ENCODE data around the gene DNAJB9. TPM values are rescaled to one million over a fixed set of nuclear protein-coding genes. Genes with fewer than 3 reads are reported as not detected.
"Not testable (repeated sequence)": the region's sequence is repeated elsewhere in the genome, so short reads cannot be mapped to it uniquely, and the experiment has no call there.

DNAJB9 gene
- total and polyA plus RNA-seq, 9 of the 15 experiments (the other 6 are each of a cell fraction or from before 2014, with no cell fraction given), result 4.3 to 34.2 (median 9.6) TPM

DNA sequence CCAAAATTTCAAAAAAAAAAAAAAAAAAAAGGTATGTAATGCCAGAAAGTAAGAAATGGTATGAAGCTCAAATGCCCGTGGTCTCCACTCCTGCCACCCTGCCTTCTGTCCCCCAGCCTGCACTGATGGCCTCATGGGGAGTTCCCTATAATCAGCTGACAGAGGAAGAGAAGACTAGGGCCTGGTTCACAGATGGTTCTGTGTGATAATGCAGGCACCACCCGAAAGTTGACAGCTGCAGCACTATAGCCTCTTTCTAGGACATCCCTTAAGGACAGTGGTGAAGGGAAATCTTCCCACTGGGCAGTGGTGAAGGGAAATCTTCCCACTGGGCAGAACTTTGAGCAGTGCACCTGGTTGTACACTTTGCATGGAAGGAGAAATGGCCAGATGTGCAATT is 31.4 kb upstream of the DNAJB9 start (continued):
- TF ChIP-seq MECOM (CRISPR knock-in tag; IDR thresholded peaks at IDR 0.05) (0 out of 2 replicates have a peak, but pooled peaks have one; percentile 59), SIN3A (IDR thresholded peaks at IDR 0.05; ENCODE audit: borderline replicate concordance in 2 of 2, control insufficient read depth in 1 of 2, low read depth in 2 of 2, low read length in 2 of 2) (peak in 1 of 2 experiments; percentile 85; a peak in 1 of 4 replicates), GABPA (tag; conservative IDR thresholded peaks at IDR 0.05; ENCODE audit: low read depth) (peak; percentile 35; the same call in 1 of the 2 replicates), CCNT2 (IDR thresholded peaks at IDR 0.05; ENCODE audit: borderline replicate concordance, extremely low read depth, insufficient read length, low read depth, low read length) (peak; percentile 46), KAT7 (CRISPR knock-in tag; IDR thresholded peaks at IDR 0.05; ENCODE audit: borderline replicate concordance) (peak; percentile 24; the same call in 1 of the 2 replicates), HDAC2 (IDR thresholded peaks at IDR 0.05) (peak; percentile 92; the same call in 1 of the 2 replicates), GATAD2A (IDR thresholded peaks at IDR 0.05) (peak; percentile 44; the same call in 1 of the 2 replicates), TCF3 (CRISPR knock-in tag; IDR thresholded peaks at IDR 0.05) (peak; percentile 97), PML (IDR thresholded peaks at IDR 0.05; ENCODE audit: low read length) (peak; percentile 87), JUN (IDR thresholded peaks at IDR 0.05; ENCODE audit: borderline replicate concordance, low read depth, low read length) (0 out of 2 replicates have a peak, but pooled peaks have one; percentile 56), CREM (IDR thresholded peaks at IDR 0.05; ENCODE audit: low read depth) (peak; percentile 77), NCOA6 (IDR thresholded peaks at IDR 0.05) (0 out of 2 replicates have a peak, but pooled peaks have one; percentile 9), ELF4 (CRISPR knock-in tag; IDR thresholded peaks at IDR 0.05) (0 out of 2 replicates have a peak, but pooled peaks have one; percentile 47), RAD21 (CRISPR knock-in tag; conservative IDR thresholded peaks at IDR 0.05 in 1 of 2, IDR thresholded peaks at IDR 0.05 in 1 of 2) (peak in 1 of 2 experiments; percentile 13; a peak in 1 of 4 replicates)
- TF ChIP-seq, protein P1, sequence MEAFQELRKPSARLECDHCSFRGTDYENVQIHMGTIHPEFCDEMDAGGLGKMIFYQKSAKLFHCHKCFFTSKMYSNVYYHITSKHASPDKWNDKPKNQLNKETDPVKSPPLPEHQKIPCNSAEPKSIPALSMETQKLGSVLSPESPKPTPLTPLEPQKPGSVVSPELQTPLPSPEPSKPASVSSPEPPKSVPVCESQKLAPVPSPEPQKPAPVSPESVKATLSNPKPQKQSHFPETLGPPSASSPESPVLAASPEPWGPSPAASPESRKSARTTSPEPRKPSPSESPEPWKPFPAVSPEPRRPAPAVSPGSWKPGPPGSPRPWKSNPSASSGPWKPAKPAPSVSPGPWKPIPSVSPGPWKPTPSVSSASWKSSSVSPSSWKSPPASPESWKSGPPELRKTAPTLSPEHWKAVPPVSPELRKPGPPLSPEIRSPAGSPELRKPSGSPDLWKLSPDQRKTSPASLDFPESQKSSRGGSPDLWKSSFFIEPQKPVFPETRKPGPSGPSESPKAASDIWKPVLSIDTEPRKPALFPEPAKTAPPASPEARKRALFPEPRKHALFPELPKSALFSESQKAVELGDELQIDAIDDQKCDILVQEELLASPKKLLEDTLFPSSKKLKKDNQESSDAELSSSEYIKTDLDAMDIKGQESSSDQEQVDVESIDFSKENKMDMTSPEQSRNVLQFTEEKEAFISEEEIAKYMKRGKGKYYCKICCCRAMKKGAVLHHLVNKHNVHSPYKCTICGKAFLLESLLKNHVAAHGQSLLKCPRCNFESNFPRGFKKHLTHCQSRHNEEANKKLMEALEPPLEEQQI (IDR thresholded peaks at IDR 0.05), result peak; percentile 95
- TF ChIP-seq, protein P2, sequence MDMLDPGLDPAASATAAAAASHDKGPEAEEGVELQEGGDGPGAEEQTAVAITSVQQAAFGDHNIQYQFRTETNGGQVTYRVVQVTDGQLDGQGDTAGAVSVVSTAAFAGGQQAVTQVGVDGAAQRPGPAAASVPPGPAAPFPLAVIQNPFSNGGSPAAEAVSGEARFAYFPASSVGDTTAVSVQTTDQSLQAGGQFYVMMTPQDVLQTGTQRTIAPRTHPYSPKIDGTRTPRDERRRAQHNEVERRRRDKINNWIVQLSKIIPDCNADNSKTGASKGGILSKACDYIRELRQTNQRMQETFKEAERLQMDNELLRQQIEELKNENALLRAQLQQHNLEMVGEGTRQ (CRISPR knock-in tag; IDR thresholded peaks at IDR 0.05), result peak; percentile 18; the same call in 1 of the 2 replicates
- TF ChIP-seq, protein P3, sequence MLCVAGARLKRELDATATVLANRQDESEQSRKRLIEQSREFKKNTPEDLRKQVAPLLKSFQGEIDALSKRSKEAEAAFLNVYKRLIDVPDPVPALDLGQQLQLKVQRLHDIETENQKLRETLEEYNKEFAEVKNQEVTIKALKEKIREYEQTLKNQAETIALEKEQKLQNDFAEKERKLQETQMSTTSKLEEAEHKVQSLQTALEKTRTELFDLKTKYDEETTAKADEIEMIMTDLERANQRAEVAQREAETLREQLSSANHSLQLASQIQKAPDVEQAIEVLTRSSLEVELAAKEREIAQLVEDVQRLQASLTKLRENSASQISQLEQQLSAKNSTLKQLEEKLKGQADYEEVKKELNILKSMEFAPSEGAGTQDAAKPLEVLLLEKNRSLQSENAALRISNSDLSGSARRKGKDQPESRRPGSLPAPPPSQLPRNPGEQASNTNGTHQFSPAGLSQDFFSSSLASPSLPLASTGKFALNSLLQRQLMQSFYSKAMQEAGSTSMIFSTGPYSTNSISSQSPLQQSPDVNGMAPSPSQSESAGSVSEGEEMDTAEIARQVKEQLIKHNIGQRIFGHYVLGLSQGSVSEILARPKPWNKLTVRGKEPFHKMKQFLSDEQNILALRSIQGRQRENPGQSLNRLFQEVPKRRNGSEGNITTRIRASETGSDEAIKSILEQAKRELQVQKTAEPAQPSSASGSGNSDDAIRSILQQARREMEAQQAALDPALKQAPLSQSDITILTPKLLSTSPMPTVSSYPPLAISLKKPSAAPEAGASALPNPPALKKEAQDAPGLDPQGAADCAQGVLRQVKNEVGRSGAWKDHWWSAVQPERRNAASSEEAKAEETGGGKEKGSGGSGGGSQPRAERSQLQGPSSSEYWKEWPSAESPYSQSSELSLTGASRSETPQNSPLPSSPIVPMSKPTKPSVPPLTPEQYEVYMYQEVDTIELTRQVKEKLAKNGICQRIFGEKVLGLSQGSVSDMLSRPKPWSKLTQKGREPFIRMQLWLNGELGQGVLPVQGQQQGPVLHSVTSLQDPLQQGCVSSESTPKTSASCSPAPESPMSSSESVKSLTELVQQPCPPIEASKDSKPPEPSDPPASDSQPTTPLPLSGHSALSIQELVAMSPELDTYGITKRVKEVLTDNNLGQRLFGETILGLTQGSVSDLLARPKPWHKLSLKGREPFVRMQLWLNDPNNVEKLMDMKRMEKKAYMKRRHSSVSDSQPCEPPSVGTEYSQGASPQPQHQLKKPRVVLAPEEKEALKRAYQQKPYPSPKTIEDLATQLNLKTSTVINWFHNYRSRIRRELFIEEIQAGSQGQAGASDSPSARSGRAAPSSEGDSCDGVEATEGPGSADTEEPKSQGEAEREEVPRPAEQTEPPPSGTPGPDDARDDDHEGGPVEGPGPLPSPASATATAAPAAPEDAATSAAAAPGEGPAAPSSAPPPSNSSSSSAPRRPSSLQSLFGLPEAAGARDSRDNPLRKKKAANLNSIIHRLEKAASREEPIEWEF (CRISPR knock-in tag; IDR thresholded peaks at IDR 0.05), result 0 out of 2 replicates have a peak, but pooled peaks have one; percentile 35
- not testable (repeated sequence) for TF ChIP-seq JUN (CRISPR knock-in tag; IDR thresholded peaks at IDR 0.05; ENCODE audit: borderline replicate concordance)

Measured in K562 (cell line).